HL-60/S4 treated with phorbol 12-myristate 13-acetate at 8.2 ng/mL for 4 days and 3 days (cell line): ENCODE data around the gene LRWD1.
"Not testable (repeated sequence)": the region's sequence is repeated elsewhere in the genome, so short reads cannot be mapped to it uniquely, and the experiment has no call there.

ENCODE experiments used
- in situ Hi-C: fragments of 300-500 bp; cut with MboI; formaldehyde crosslinking; loops from 2 replicates; pipeline ENCODE4 v1.15.0; 2022; ENCODE audit warnings: low sequenced_read_pairs

The LRWD1 gene

DNA sequence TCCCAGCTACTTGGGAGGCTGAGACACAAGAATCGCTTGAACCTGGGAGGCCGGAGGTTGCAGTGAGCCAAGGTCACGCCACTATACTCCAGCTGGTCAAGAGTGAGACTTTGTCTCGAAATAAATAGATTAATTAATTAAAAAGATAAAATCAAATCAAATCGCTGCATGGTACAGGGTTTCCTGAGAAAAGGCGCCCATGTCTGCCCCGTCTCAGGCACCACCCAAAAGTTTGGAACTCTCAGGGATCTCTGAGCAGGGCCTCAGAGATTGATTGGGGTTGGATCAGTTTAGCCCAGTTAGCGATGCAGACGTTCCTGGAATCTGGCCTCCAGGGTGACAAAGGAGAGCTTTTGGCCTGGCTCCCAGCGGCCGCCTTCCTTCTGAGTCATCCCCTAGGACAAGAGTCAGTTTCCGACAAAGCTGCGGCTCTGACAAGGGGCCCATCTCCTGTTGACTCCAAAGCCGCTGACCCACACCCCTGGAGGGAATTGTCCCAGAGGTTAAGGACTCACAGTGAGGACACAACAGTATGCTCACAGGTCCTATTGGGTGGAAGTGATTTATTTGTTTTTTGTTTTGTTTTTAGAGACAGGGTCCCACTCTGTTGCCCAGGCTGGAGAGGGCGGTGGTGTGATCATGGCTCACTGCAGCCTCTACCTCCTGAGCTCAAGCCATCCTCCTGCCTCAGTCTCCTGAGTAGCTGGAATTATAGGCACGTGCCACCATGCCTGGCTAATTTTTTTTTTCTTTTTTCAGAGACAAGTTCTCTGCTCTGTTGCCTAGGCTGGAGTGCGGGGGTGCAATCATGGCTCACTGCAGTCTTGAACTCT lies 24.6 kb upstream of the LRWD1 start:
- in situ Hi-C loops: no loop called here

DNA sequence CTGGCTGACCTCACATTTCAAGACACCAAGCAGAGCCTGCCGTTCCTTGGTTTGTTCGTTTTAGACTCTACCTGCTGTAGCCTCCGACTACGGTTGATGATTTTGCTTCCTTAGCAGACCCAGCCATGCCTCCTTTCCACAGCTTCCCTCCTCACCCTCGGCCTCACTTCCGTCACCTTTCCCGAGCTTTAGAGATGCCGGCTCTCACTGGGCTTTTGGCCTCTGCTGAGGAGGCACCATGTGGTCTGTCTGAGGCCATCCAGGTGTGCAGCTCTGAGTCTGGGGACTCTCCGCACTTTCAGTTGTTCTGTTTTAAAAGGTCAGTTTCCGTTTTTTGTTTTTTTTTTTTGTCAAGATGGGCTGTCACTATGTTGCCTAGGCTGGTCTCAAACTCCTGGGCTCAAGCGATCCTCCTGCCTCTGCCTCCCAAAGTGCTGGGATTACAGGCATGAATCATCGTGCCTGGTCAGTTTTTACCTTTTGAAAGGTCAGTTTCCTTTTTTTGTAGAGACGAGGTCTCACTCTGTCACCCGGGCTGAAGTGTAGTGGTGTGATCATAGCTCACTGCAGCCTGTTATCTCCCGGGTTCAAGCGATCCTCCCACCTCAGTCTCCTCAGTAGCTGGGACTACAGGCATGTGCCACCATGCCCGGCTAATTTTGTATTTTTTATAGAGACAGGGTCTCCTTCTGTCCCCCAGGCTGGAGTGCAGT lies 19.7 kb upstream of the LRWD1 start:
- in situ Hi-C loops: no loop called here

- in situ Hi-C loops: no loop called here
Observed at GRCh38 chr7:102445674-102446071, 19.1 kb upstream of the LRWD1 start.

GRCh38 chr7:102446387-102447156 lies 18.2 kb upstream of the LRWD1 start:
- in situ Hi-C loops: no loop called here

DNA sequence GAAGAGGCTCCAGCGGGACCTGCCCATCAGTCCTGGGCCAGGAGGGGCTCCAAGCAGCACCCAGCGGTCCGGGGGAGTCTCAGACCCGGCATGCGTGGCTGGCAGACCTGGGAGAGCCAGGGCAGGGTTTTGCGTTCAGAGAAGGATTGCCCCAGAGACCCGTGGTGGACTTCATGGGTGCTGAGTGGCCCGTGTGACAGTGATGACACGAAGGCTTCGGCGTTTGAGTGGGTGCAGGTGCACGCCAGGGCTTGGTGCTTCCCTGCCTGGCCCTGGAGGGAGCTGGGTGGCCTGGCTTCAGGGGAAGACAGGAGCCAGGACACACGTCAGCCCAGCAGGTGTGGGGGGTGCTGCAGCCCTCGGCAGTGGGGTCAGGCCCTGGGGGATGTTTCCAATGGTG lies 17.5 kb upstream of the LRWD1 start:
- in situ Hi-C loops: no loop called here

- in situ Hi-C loops: no loop called here
Observed at GRCh38 chr7:102449136-102449535, 15.6 kb upstream of the LRWD1 start.

GRCh38 chr7:102450242-102450641 lies 14.5 kb upstream of the LRWD1 start:
- in situ Hi-C loops: no loop called here

DNA sequence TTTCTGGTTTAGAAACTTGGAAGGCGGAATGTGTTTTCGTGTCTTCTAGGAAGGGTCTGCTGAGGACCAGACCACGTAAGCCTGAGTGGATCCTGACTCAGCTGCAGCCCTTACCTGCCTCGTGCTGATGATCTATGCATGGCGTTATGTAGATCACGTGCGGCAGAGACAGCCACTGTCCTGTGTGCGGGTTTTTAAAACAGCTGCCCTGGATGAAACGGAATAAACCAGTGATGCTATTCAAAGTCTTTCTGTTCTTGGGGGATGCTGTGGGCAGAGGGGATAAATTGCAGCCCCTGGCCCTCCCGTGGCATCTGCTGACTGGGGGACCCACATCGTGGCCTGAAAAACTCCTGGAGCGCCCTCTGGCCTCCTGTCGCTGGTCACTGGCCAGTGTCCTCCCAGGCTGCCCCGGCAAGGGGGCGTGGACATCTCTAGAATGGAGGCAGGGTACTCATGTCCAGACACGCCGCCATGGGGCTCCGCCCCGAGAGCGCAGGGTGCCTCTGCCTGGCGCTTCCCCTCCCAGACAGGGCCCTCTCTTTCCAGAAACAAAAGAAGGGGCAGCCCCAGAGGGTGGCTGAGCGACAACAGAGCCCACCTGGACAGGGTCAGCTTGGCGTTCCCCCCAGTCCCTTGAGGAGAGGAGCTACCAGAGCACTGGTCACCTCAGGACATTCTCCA lies 13.3 kb upstream of the LRWD1 start:
- in situ Hi-C loops: no loop called here

GRCh38 chr7:102452451-102452850 lies 12.3 kb upstream of the LRWD1 start:
- in situ Hi-C loops: no loop called here

GRCh38 chr7:102453319-102453718 lies 11.5 kb upstream of the LRWD1 start:
- in situ Hi-C loops: no loop called here

GRCh38 chr7:102454468-102454867 lies 10.3 kb upstream of the LRWD1 start:
- in situ Hi-C loops: no loop called here

DNA sequence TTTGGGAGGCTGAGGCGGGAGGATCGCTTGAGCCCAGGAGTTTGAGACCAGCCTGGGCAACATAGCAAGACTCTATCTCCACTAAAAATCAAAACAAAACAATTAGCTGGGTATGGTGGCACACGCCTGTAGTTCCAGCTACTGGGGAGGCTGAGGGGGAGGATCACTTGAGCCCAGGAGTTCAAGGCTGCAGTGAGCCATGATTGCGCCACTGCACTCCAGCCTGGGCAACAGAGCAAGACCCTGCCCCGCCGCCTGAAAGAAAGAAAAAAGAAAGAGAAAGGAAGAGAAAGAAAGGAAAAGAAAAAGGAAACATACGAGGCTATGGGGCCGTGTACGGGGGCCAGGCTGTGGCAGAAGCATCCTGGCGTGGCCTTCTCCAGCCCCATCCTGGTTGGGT lies 9.9 kb upstream of the LRWD1 start:
- in situ Hi-C loops: not testable (repeated sequence)

DNA sequence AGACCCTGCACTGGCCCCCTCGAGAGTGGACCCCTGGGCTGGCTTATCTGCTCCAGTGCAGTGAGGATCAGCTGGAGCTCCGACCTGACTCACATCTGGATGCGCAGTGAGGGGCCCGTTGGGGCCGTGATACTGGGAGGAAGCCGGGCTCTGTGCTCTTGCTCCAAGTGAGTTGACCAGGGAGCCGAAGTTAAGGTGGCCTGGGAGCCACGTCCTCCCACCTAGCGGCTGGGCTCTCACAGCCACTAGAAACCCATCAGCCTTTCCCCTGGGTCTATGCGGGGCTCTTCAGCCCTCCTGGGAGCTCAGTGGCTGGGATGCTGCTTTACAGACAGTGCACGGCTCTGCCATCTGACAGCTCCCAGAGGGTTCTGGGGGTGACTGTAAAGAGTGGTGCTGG lies 9.2 kb upstream of the LRWD1 start:
- in situ Hi-C loops: no loop called here

GRCh38 chr7:102456327-102456726 lies 8.5 kb upstream of the LRWD1 start:
- in situ Hi-C loops: no loop called here

- in situ Hi-C loops: no loop called here
Observed at GRCh38 chr7:102457352-102457924, 7.3 kb upstream of the LRWD1 start.

GRCh38 chr7:102459221-102459844 lies 5.5 kb upstream of the LRWD1 start:
- in situ Hi-C loops: no loop called here

DNA sequence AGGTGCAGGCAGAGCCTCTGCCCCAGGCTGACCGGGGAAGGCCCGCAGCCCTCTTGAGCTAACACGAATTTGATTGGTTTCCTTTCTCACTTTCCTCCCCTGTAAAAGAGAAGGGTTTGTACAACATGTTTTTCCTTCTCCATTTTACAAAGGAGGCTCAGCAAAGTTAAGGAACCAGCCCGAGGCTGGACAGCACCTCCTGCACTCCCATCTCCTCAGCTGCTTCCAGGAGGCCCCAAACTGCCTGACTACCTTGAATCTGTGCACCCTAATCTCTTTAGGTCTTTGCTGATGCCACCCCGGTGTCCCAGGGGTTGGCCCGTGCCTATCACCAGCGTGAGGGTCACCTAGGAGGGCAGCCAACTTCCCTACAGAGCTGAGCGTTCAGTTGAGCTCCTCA lies 4.3 kb upstream of the LRWD1 start:
- in situ Hi-C loops: no loop called here

- in situ Hi-C loops: no loop called here
Observed at GRCh38 chr7:102463841-102464576, 775 bp upstream of the LRWD1 start.

GRCh38 chr7:102466097-102466496 lies 1.3 kb downstream of the LRWD1 start:
- in situ Hi-C loops: no loop called here
